Measurements from ENCODE around the gene ABAT. TPM values are rescaled to one million over a fixed set of nuclear protein-coding genes. Genes with fewer than 3 reads are reported as not detected.

Gene ABAT
- total RNA-seq, 6 experiments from 2014 or later, result 160 to 378 (median 305) TPM

DNA sequence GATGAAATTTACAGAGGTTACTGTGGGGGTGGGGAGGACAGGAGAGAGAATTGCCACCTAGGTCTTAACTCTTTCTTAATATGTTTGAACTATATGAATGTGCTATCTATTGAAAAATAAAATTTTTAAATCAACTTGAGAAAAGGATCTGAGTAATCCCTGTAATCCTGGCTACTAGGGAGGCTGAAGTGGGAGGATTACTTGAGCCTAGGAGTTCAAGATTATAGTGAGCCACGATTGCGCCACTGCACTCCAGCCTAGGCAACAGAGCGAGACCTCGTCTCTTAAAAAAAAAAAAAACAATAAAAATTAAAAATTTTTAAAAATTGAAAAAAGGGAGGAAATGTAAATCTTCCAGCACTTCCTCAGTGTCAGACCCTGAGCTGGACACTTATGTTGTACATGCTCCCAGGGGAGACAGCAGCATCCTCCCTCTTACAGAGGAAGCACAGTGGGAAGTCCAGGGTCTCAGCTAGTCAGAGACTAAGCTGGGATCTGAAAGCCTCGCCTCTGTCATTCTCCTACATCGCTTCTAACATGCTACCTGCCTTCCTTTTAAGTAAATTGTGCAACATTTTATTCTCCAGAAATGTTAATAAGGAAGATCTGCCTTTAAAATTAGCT, 145.1 kb downstream of the ABAT start:
- intact Hi-C loops (cut with DNase I), result no loop called here
- H3K27me3 ChIP-seq, result no peaks in the 10 kb centered on the region
- no peaks in the 10 kb centered on the region for H3K9me3 ChIP-seq
- WGBS (ENCODE audit: insufficient coverage, low coverage, low lambda C conversion rate, missing lambda C conversion rate), result 79% methylated on average over 6 of the region's 6 CpGs
- no peak for ATAC-seq
- H3K27ac ChIP-seq, result peak overlapping the region in 1 of 3 donors; percentile 6
- TF ChIP-seq POLR2A (IDR thresholded peaks at IDR 0.05), result no peak
- TF ChIP-seq, protein P1, sequence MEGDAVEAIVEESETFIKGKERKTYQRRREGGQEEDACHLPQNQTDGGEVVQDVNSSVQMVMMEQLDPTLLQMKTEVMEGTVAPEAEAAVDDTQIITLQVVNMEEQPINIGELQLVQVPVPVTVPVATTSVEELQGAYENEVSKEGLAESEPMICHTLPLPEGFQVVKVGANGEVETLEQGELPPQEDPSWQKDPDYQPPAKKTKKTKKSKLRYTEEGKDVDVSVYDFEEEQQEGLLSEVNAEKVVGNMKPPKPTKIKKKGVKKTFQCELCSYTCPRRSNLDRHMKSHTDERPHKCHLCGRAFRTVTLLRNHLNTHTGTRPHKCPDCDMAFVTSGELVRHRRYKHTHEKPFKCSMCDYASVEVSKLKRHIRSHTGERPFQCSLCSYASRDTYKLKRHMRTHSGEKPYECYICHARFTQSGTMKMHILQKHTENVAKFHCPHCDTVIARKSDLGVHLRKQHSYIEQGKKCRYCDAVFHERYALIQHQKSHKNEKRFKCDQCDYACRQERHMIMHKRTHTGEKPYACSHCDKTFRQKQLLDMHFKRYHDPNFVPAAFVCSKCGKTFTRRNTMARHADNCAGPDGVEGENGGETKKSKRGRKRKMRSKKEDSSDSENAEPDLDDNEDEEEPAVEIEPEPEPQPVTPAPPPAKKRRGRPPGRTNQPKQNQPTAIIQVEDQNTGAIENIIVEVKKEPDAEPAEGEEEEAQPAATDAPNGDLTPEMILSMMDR (IDR thresholded peaks at IDR 0.05), result no peak
- DNase-seq, result no peak
- no peak overlapping the region for H3K4me3 ChIP-seq
- peaks cover 0 to 9% (median 0%) of the 10 kb centered on the region in 4 donors for H3K4me1 ChIP-seq
- H3K36me3 ChIP-seq, result peaks cover 0 to 32% (median 17%) of the 10 kb centered on the region in 4 donors

- DNase-seq (no peak), ATAC-seq (no peak)
- no peaks in the 10 kb centered on the region for H3K9me3 ChIP-seq
- H3K27me3 ChIP-seq, result no peaks in the 10 kb centered on the region
- WGBS (ENCODE audit: insufficient coverage, low coverage, low lambda C conversion rate, missing lambda C conversion rate), result 95% methylated on average over 3 of the region's 3 CpGs
- peaks cover 0 to 16% (median 7%) of the 10 kb centered on the region in 4 donors for H3K36me3 ChIP-seq
- intact Hi-C loops (cut with DNase I), result no loop called here
- H3K4me3 ChIP-seq, result no peak overlapping the region
- H3K4me1 ChIP-seq, result peaks cover 0 to 9% (median 0%) of the 10 kb centered on the region in 4 donors
- TF ChIP-seq POLR2A (IDR thresholded peaks at IDR 0.05), result no peak
- TF ChIP-seq, protein P1 (IDR thresholded peaks at IDR 0.05), result no peak
- H3K27ac ChIP-seq, result no peak overlapping the region
These were observed 148.0 kb downstream of the ABAT start for GRCh38 chr16:8822403-8822802.

GRCh38 chr16:8826278-8826879, 152.0 kb downstream of the ABAT start:
- no peak overlapping the region for H3K4me3 ChIP-seq
- TF ChIP-seq, protein P1 (IDR thresholded peaks at IDR 0.05), result no peak
- TF ChIP-seq POLR2A (IDR thresholded peaks at IDR 0.05), result no peak
- H3K27me3 ChIP-seq, result no peaks in the 10 kb centered on the region
- no peaks in the 10 kb centered on the region for H3K4me1 ChIP-seq
- DNase-seq (no peak), ATAC-seq (no peak)
- 70% methylated on average over 3 of the region's 3 CpGs for WGBS (ENCODE audit: insufficient coverage, low coverage, low lambda C conversion rate, missing lambda C conversion rate)
- no peaks in the 10 kb centered on the region for H3K9me3 ChIP-seq
- intact Hi-C loops (cut with DNase I), result no loop called here
- H3K36me3 ChIP-seq, result peaks cover 0 to 27% (median 9%) of the 10 kb centered on the region in 4 donors
- H3K27ac ChIP-seq, result no peak overlapping the region

DNA sequence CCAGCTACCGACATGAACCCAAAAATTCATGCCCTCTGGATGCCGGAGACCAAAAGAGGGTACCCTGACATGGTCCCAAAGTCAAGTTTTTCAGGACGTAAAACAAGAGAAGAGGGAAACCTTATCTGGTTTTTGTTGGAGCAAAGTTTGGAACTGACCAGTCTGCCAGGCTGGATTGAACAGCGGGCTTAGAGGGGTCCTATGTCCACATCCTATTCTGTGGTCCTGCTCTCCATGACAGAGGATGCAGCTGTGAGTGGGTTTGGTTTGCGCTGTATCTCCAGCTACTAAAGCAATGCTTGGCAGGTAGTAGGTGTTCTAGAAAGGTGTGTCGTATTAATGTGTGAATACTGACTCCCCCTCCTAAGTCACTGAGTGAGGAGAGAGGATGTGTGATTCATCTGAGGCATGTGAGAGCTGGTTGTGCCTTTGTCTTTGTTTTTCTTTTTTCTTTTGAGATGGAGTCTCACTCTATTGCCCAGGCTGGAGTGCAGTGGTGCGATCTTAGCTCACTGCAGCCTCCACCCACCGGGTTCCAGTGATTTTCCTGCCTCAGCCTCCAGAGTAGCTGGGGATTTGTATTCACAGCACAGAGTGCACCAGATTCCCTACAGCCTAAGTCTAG, 154.2 kb downstream of the ABAT start:
- no peaks in the 10 kb centered on the region for H3K9me3 ChIP-seq

More for the DNA sequence above, 154.2 kb downstream of the ABAT start:
- DNase-seq (no peak), ATAC-seq (no peak)
- 93% methylated on average over 7 of the region's 8 CpGs for WGBS (ENCODE audit: insufficient coverage, low coverage, low lambda C conversion rate, missing lambda C conversion rate)
- H3K27me3 ChIP-seq, result no peaks in the 10 kb centered on the region
- no peak overlapping the region for H3K27ac ChIP-seq
- TF ChIP-seq, protein P1 (IDR thresholded peaks at IDR 0.05), result no peak
- no peak for TF ChIP-seq POLR2A (IDR thresholded peaks at IDR 0.05)
- H3K4me3 ChIP-seq, result no peak overlapping the region
- H3K4me1 ChIP-seq, result no peaks in the 10 kb centered on the region
- peaks cover 0 to 31% (median 12%) of the 10 kb centered on the region in 4 donors for H3K36me3 ChIP-seq
- intact Hi-C loops (cut with DNase I), result no loop called here

Measured in right lobe of liver (tissue), 6 donors.